Breast epithelium (tissue), 4 donors: ENCODE measurements around the gene TLNRD1. TPM values are rescaled to one million over a fixed set of nuclear protein-coding genes. Genes with fewer than 3 reads are reported as not detected.

Experiments
- DNase-seq, 2 donors: peaks; one replicate each; pipeline ENCODE4 v3.0.0-alpha.2; 2019; ENCODE audit warnings: low spot score in 2 of 2
- H3K27ac ChIP-seq, 2 donors: fragments of 200-600 bp; sonication (generic) in 1 of 2; one replicate each; pipeline ENCODE4 v1.5.1; 2016 to 2019; ENCODE audit warnings: mild to moderate bottlenecking in 1 of 2
- H3K27me3 ChIP-seq, 2 donors: fragments of 200-600 bp; sonication (generic) in 1 of 2; one replicate each; pipeline versions ENCODE4 v1.5.1 to v1.6.0; 2017 to 2019; ENCODE audit warnings: control low read depth in 1 of 2, mild to moderate bottlenecking in 1 of 2
- H3K36me3 ChIP-seq: fragments of 200-600 bp; one replicate; pipeline ENCODE4 v1.5.1; 2019
- H3K4me1 ChIP-seq, 2 donors: fragments of 200-600 bp; sonication (generic); one replicate each; pipeline ENCODE4 v1.5.1; 2016 to 2019; ENCODE audit warnings: control low read depth in 1 of 2
- H3K4me3 ChIP-seq, 3 donors: fragments of 200-600 bp; sonication (generic); 1 replicate in 2 of 3; 2 replicates in 1 of 3; pipeline ENCODE4 v1.5.1; 2016 to 2019; ENCODE audit warnings: mild to moderate bottlenecking in 3 of 3, moderate library complexity in 2 of 3
- H3K9me3 ChIP-seq, 2 donors: fragments of 200-600 bp; sonication (generic) in 1 of 2; one replicate each; pipeline ENCODE4 v1.5.1; 2016 to 2019; ENCODE audit warnings: control low read depth in 1 of 2
- CTCF ChIP-seq, 3 donors: fragments of 450-650 bp; IDR thresholded peaks; one replicate each; pipeline ENCODE4 v1.5.1; 2016 to 2017; ENCODE audit warnings: antibody characterized with exemption in 3 of 3, mild to moderate bottlenecking in 3 of 3, moderate library complexity in 3 of 3
- POLR2A ChIP-seq: fragments of 450-650 bp; IDR thresholded peaks from one replicate; pipeline ENCODE4 v1.6.1; 2016; ENCODE audit warnings: antibody characterized with exemption, mild to moderate bottlenecking, moderate library complexity
- POLR2AphosphoS5 ChIP-seq, 3 donors: sonication (generic); formaldehyde crosslinking; IDR thresholded peaks; one replicate each; pipeline ENCODE4 v1.6.1; 2017; ENCODE audit warnings: antibody characterized with exemption in 3 of 3
- intact Hi-C: fragments of 100-400 bp; cut with DNase I; formaldehyde crosslinking; loops from one replicate; pipeline ENCODE4 v1.15.1; 2023; ENCODE audit warnings: low total_unique reads
- total RNA-seq, 3 donors: library from RNA; depleted of rRNA; stranded (reverse); fragments of >200 nt; gene quantifications; one replicate each; pipeline ENCODE4 v1.1.0, GENCODE V29; 2016

Gene TLNRD1
- total RNA-seq, 3 donors from 2014 or later, result 15.1 to 21.6 (median 16.8) TPM

GRCh38 chr15:81040757-81041156 lies 40.0 kb downstream of the TLNRD1 start:
- H3K27me3 ChIP-seq, result no peaks in the 10 kb centered on the region
- TF ChIP-seq POLR2AphosphoS5 (IDR thresholded peaks at IDR 0.05) (no peak), CTCF (IDR thresholded peaks at IDR 0.05) (no peak), POLR2A (no peak)
- no peaks in the 10 kb centered on the region for H3K36me3 ChIP-seq
- intact Hi-C loops, result no loop called here
- H3K9me3 ChIP-seq, result no peaks in the 10 kb centered on the region
- no peaks in the 10 kb centered on the region for H3K4me1 ChIP-seq
- no peak for DNase-seq
- no peak overlapping the region for H3K4me3 ChIP-seq
- H3K27ac ChIP-seq, result no peak overlapping the region

- H3K9me3 ChIP-seq, result no peaks in the 10 kb centered on the region
- TF ChIP-seq CTCF (IDR thresholded peaks at IDR 0.05), result no peak
- no peak for TF ChIP-seq POLR2AphosphoS5 (IDR thresholded peaks at IDR 0.05)
- TF ChIP-seq POLR2A, result no peak
- H3K4me3 ChIP-seq, result no peak overlapping the region
- H3K27ac ChIP-seq, result no peak overlapping the region
- DNase-seq, result no peak
- no peaks in the 10 kb centered on the region for H3K4me1 ChIP-seq
- intact Hi-C loops, result no loop called here
- no peaks in the 10 kb centered on the region for H3K27me3 ChIP-seq
- H3K36me3 ChIP-seq, result no peaks in the 10 kb centered on the region
Observed at GRCh38 chr15:81043281-81043934, 42.7 kb downstream of the TLNRD1 start.

GRCh38 chr15:81043935-81044575 lies 43.3 kb downstream of the TLNRD1 start:
- DNase-seq, result no peak
- Histone ChIP-seq H3K27me3 (no peaks in the 10 kb centered on the region), H3K36me3 (no peaks in the 10 kb centered on the region), H3K27ac (no peak overlapping the region), H3K9me3 (no peaks in the 10 kb centered on the region), H3K4me1 (no peaks in the 10 kb centered on the region), H3K4me3 (no peak overlapping the region)
- intact Hi-C loops, result no loop called here
- no peak for TF ChIP-seq POLR2AphosphoS5 (IDR thresholded peaks at IDR 0.05)
- no peak for TF ChIP-seq POLR2A
- TF ChIP-seq CTCF (IDR thresholded peaks at IDR 0.05), result no peak

DNA sequence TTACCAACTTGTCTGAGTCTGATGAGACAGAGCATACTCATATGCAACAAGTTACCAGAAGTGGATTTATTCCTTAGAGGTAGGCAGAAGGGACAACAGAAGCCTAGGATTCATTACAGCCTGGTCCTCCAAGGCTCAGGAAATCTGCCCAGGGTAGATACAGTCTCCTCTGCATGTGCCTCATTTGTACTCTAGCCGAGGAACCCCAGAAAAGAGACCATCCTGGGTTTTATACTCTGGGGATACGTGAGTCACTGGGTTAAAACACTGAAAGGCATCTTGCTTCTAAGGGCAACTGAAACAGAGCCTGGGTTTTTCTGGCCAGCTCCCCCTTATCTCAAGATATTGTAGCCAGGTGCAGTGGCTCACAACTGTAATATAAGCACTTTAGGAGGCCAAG lies 45.6 kb downstream of the TLNRD1 start:
- Histone ChIP-seq H3K36me3 (no peaks in the 10 kb centered on the region), H3K9me3 (no peaks in the 10 kb centered on the region), H3K4me3 (no peak overlapping the region), H3K27ac (no peak overlapping the region), H3K27me3 (no peaks in the 10 kb centered on the region), H3K4me1 (no peaks in the 10 kb centered on the region)
- intact Hi-C loops, result no loop called here
- DNase-seq, result no peak
- TF ChIP-seq POLR2AphosphoS5 (IDR thresholded peaks at IDR 0.05) (no peak), CTCF (IDR thresholded peaks at IDR 0.05) (no peak), POLR2A (no peak)

DNA sequence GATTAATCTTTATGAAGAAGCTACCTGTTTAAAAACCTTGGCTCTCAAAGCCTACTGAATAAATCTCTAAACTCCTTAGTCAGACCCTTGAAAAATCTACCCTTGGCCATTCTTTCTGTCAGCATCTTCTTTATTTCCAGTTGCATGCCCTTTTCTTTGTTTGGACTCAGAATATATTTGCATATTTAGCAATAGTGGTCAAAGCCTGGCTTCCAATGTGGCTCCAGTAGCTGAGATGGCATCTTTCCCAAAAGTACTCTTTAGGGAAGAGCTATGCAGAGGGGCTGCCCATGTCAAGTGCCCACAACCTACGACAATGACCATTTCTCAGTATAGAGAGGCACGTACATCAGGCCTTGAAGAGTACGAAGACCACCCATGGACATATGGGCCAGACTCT lies 47.2 kb downstream of the TLNRD1 start:
- Histone ChIP-seq H3K4me1 (no peaks in the 10 kb centered on the region), H3K4me3 (no peak overlapping the region), H3K27me3 (no peaks in the 10 kb centered on the region), H3K9me3 (no peaks in the 10 kb centered on the region), H3K27ac (no peak overlapping the region), H3K36me3 (no peaks in the 10 kb centered on the region)
- intact Hi-C loops, result no loop called here
- DNase-seq, result no peak
- TF ChIP-seq POLR2A (no peak), POLR2AphosphoS5 (IDR thresholded peaks at IDR 0.05) (no peak), CTCF (IDR thresholded peaks at IDR 0.05) (no peak)
